HG03175 (cell line): ENCODE measurements around the gene ZNF485.
"Not testable (repeated sequence)": the region's sequence is repeated elsewhere in the genome, so short reads cannot be mapped to it uniquely, and the experiment has no call there.

Source experiments
- ATAC-seq: cut with Tn5 transposase; IDR thresholded peaks from one replicate; pipeline ENCODE4 v1.9.1; 2021; ENCODE audit warnings: mild to moderate bottlenecking, moderate library complexity; ENCODE audit not compliant: unreplicated experiment

ZNF485 gene

DNA sequence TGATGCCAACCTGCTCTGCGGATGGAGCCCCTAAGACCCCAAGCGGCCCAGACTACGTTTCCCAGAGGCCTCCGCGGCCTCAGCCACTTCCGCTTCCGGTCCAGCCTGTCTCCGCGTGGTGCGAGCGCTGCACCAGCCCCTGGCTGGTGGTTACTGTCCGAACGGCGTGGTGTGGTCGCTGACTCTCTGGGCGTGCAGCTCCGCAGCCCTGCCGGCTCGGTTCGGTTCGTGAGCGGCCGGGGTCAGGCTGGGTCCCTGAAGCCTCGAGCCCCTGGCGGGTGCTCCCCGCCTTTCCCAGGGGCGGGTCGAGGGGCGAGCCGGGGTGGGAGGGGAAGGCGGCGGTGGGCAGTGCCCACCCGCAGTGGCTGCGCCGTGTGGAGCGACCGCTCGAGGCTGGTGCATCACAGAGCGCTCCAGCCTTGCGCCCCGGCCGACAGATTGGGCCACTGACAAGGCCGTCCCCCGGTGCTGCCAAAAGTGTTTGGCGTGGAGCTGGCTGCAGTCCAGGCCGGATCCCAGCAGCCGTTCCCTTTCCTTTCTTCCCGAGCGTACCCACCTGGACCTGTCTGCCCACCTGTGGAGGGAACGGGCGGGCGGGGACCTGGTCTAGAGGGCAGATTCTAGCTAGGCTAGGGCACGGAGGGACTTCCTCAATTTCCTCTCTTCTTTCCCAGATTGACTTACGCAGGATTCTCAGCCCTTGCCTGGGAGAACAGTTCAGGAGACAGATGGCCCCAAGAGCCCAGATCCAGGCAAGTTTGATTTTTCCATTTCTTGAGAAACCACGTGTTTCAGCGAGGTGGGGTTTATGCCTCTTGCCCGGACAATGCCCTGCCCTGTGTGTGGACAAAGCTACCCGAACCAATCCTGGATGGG, at the start of gene ZNF485:
Gene ZNF485, plus strand, starts transcription at position 116 of the 876 bp plus-strand sequence. Its CDS starts 613 bp downstream, at position 729.
- peak; percentile 99 for ATAC-seq

DNA sequence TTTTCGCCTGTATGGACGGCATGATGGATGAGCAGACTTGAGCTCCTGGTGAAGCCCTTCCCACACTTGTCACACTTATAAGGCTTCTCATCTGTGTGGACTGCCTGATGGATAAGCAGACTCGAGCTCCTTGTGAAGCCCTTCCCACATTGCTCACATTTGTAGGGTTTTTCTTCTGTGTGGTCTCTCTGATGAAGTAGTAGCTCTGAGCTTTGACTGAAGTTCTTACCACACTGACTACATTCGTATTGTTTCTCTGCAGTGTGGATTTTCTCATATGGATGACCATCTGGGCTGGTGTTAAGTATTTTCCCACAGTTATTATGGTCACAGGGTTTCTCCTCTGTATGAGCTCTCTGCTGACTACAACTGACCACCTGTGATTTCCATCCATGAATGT, 49.0 kb upstream of the ZNF485 start:
- no peak for ATAC-seq

DNA sequence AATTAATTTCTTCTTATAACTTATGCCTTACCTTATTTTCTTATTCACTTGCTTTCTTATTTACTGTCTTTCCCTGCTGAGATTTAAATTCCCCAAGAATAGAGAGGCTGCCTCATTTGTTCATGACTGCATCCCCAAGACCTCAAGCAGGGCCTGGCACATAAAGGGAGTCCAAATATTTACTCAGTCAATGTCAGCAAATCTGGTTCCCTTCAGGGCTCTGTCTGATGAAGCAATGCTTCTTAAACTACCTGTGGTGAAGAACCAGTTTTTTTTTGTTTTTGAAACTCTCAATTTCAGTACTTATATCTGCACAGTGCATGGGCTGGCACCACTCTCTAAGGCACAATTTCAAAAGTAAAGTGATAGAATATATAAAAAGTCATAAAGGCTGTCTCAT, 36.6 kb upstream of the ZNF485 start:
- ATAC-seq, result no peak

DNA sequence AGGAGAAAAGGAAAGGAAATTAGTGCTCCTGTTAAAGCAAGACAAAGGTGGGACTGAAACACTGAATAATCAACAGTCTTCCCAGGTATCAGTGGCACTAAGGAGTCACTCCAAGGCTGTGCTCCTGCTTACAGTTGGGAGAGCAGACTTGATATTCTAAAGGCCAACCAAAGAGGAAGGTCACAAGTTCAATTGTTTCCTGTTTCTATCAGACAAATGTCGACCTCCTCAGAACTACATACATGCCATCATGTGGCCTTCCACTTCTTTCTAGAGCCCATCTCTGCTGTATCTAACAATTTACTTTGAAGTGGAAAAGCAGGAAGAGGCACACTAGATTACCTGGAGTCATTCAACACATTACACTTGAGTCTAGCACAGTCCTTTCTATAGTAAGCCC, 35.3 kb upstream of the ZNF485 start:
- ATAC-seq, result no peak

DNA sequence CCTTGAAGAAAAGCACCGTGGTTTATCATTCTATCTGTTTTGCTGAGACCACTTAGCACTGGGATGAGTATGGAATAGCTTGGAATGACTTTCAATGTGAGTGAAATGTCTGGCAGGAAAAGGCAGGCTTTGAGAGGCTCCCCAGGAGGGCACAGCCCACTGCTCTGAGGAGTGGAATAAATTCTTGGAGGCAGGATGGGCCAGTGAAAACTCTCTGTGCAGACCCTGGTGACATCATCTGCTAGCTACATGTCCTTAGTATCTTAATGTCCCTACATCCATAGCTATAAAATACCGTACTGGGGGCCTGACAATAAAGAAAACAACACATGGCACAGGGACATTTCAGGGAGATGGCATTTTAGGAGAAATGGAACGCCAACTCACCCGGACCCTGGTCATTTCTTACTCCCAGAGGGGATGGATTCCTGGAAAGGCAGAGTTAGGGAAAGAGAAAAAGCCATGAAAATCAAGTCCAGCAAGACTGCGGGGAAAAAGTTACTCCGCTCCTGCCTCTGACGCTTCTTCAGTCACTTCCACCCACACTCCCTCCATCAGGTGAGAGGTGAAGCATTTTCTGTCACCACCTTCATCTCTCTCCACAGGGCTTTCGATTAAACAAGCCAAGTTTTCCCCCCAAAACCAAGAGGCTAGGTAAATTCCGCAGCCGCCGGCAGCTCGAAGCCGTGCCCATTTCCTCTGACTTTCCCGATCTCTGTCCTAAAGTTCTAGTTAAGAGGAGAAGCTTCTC, 32.8 kb upstream of the ZNF485 start:
- ATAC-seq, result no peak

DNA sequence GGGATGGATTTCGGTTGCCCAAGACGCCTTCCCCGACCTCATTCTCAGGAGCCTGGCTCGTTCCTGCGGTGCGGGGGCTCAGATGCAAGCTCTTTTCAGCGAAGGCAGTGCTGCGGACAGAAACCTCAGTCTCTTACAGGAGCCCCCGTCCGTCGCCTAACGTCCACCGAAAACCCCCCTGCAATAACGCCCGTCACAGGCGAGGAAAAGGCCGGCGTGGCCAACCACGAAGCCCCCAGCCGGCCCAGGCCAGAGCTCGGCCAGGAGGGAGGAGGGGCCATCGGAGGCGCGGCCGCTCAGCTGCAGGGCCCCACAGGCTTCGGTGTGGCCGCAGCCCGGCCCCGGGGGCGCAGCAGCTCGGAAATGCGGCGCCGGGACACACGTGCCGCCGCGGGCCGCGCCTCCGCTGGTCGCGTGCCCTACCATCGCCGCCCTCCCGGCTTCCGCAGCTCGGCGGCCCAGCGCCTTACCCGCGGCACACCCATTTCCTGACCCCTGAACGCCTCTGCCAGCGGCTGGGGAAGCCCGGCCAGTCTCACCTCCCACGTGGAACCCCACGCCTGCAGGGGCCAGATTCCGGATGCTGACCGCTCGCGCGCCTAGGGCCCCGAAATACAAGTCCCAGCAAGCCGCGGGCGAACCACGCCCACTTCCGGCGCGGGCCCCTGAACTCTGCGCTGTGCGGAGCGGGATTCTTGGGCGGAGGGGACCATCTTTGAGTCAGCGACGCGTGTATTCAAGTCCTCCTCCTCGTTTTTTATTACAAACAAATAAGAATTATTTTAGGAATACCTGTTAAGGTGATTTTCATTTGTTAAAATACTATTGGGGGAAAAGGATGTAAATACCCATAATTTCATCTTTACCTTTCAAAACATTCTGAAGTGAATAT, 32.0 kb upstream of the ZNF485 start, which contains the start of gene ZNF239:
Gene ZNF239, minus strand, starts transcription at position 616 of the 892 bp plus-strand sequence. CDS start 16,537 bp downstream, outside the sequence.
- peak; percentile 85 for ATAC-seq

DNA sequence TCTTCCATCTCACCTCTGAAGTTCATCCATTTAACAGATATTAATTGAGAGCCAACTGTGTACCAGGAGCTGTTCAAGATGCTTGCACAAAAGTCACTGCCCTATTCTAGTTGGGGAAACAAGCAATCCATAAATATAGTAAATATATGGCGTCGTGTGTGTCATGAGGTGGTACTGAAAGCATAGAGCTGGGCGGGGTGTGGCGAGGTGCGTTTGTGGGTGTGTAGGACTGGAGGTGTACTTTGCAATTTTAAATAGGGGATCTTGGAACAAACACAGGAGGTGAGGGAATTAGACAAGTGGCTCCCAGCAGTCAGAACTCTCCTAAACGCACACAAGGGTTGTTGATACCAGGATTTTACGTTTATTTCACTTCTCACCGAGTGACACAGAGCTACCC, 31.3 kb upstream of the ZNF485 start:
- ATAC-seq, result no peak

DNA sequence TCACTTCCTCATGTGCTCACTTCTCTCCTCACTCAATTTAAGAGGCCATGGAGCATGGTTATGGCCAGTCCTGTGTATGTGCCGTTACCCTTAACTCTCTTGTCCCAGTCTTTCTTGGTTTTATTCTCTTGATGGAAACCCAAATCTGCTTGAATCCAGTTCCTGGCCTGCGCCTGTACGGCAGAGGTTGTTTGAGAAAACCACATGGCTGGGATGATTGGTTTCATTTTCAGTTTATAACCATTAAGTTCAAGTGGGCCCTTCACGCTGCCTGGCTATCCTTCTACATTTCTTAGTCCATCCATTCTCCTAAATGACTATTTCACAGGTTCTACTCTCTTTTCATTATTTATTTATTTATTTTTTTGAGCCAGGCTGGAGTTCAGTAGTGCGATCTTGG, 30.2 kb upstream of the ZNF485 start:
- no peak for ATAC-seq

DNA sequence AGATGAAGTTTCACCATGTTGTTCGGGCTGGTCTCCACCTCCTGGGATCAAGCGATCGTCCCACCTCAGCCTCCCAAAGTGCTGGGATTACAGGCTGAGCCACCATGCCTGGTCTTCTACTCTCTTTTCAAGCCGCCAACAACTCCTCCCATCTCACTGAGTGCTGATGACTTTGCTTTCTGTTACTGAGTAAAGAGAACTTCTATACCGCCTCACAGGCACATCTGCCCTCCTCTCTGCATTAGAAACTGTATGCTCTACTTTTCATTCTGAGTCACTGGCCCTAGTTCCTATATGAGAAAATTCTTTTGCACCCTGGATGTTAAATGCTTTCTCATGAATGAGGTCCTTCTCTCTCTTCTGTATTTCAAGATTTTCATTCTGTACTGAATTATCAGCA, 29.7 kb upstream of the ZNF485 start:
- no peak for ATAC-seq

DNA sequence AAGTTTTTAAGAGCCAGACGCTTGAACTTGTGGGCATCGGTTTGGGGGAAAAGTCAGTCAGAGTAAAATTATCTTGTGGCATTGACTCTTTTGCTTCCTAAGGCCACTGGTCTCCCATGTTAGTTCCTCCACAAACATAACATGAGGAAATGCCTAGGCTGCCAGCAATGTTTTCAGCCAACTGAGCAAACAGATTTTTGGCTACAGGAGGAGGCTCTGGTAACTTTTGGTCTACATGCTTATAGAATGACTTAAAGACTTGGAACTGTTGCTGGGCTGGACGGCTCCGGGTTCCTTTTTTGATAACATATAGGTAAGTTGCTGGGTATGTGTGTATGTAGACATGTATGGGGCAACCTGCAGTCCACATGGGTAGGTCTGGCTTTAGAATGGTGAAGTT, 22.2 kb upstream of the ZNF485 start:
- ATAC-seq, result no peak

DNA sequence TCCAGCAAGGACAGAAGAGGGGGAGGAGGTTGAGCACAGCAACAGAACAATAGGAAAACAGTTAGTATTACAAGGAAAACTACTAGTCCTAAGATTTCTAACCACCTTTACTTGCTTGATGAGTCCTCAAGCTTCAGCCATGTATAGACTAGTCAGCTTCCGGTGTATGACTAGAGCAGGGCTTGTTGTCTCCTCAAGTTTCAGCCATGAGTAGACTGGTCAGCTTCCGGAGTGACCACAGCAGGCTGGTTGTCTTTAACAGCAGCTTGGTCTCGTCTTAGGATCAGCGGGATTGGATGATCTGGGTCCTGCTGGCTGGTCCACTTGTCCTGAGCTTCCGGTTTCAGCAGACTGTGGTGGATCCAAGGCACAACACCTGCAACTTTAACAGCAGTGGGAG, 21.2 kb upstream of the ZNF485 start:
- no peak for ATAC-seq

DNA sequence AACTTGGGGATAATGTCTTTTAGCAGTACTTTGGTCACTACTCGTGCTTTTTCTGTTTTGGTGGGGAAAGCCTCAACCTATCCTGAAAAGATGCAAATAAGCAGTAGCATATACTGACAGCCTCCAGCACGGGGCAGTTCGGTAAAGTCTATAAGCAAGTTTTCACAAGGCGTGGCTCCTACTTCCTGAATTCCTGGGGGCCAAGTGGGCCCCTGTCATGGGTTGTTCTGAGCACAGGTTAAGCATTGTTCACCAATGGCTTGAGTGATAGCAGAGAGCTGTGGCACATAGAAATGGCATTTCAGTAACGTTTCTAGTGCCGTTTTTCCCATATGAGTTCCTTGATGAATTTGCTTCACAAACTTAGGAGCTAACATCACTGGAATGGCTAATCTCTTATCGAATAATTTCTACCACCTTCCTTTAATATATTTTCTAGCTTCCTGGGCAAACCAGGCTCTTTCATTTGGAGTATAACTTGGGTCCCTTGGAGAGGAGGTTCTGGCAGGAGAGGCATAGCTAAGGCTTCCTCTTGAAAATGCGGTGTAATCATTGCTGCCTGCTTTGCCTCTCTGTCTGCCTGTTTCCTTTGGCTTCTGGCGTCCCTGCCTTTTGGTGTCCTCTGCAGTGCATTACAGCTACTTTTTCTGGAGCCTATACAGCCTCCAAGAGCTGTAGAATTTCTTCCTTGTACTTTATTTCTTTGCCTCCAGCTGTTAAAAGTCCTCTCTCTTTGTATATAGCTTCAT, 20.1 kb upstream of the ZNF485 start:
- no peak for ATAC-seq

DNA sequence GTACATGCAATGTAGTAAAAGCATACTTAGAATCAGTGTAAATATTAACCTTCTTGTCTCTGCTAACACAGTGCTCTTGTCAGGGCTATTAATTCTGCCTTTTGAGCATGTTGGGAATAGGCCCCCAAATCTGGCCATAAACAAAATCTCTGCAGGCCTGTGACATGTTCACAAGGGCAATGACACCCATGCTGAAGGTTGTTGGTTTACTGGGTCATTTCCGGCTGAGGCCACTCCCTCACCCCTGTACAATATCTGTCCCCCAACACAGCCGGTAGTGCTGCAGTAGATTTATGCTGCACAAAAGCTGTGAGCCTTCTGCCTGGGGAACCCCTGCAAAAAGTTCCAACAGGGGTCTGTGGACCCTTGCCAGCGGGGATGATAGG, 19.5 kb upstream of the ZNF485 start:
- not testable (repeated sequence) for ATAC-seq

DNA sequence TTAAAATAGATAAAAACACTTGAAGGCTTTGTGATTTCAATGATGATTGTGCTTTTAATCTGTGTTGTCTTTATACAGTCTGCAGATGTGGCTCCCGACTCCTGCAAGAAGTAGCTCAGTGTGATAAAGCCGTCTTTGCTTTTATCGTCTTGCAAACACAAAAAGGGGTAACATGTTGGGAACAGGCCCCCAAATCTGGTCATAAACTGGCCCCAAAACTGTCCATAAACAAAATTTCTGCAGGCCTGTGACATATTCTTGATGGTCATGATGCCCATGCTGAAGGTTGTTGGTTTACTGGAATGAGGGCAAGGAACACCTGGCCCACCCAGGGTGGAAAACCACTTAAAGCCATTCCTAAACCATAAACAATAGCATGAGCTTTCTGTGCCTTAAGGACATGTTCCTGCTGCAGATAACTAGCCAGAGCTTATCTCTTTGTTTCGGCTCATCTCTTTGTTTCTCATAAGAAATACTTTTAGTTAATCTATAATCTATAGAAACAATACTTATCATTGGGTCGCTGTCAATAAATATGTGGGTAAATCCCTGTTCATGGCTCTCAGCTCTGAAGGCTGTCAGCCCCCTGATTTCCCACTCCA, 14.8 kb upstream of the ZNF485 start:
- no peak for ATAC-seq

DNA sequence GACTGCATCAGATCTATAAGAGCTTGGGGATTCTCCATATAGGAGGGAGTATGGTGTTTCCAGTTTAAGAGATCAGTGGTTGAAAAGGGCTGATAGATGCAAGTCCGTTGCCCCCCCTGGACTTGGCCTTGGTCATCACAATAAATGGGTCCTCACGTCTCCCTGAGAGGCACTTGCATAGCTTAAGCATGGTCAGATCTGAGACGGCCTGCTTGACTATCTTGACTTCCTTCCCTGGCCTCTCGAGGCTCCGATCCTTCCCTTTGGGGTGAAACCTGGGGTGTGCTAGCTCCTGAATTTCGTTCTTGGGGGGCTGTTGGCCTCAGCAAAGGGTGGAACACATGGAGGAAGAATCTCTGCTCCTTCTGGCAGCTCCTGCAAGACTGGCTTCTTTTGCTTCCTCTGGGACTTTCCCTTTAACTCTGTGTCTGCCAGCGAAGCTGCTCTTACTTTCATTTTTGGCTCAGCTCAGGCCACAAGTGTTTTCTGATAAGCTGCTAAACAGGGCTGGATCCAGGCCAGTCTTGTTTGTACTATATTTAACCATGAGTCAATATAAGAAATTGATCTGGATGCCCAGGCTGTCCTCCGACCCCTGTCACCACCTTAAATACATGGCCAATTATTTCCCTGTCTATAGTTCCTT, 11.2 kb upstream of the ZNF485 start:
- ATAC-seq, result peak; percentile 95

DNA sequence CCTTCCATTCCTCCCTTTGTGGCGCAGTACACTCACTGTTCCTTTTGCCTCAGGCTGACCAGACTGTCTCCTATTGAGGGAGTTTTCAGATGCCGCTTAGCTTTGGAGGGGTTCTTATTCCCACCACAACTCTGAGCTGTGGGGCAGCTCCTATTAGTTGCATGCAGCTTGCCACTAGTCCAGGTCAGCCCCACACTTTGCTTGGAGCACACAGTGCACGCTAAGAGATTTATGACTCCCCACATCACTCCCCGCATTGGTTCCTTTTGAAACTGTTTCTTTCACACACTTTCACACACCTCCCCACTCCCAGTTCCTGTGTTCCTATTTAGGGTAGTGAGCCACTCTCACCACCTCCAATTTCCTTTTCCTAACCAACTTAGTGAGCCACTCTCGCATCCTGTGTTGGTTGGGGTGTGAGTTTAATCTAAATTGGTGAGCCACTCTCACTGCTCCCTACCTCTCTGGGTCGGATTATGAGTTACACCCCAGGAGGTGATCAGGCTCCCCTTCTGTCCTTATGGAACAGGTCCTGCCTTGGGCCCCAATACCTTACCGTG, 10.4 kb upstream of the ZNF485 start:
- ATAC-seq, result peak; percentile 43

DNA sequence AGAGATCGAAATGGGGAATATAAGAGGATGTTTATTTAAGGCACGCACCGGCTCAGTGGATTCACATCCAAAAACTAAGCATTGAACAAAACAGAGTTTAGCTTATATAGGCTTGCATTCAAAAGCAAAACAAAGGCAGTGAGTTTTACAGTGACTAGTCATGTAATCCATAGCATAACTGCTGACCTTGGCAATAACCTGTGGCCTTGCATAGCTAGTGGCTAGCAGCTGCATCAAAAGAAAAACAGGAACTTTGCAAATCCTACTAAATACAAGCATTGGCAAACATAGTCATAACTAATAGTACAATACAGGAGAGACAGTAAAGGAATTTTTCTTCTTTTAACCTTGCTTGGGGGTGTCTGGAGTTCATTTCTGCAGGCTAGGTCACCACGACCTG, 9.7 kb upstream of the ZNF485 start:
- no peak for ATAC-seq

DNA sequence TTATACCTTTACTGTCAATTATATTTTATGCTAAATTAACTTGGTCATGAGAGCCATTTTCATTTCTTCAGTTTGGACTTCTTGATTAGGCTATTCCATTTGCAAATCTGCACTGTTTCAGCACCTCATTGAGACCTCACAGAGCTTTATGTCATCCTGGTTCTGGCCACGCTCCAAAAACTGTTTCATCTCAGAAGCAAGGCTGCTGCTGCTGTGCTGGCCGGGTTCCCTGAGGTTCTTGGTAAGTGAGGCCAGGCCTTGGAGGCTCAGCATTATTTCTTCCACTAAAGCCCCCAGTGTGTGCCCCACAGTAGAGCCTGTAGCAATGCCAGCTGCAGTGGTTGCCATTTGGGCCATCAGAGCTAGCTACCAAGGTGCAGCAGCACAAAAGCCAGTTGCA, 7.8 kb upstream of the ZNF485 start:
- ATAC-seq, result no peak

DNA sequence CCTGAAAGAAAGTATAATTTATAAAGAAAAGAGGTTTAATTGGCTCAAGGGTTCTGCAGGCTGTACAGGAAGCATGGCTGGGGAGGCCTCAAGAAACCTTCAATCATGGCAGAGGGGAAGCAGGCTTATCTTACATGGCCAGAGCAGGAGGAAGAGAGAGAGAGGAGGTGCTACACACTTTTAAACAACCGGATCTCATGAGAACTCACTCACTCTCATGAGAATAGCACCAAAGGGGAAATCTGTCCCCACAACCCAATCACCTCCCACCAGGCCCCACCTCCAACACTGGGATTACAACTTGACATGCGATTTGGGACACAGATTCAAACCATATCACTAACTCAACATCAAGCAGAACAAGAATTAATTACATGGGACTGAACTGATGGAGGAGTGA, 6.9 kb upstream of the ZNF485 start:
- ATAC-seq, result no peak
